ENCODE data around the gene ALDH2.

DNA sequence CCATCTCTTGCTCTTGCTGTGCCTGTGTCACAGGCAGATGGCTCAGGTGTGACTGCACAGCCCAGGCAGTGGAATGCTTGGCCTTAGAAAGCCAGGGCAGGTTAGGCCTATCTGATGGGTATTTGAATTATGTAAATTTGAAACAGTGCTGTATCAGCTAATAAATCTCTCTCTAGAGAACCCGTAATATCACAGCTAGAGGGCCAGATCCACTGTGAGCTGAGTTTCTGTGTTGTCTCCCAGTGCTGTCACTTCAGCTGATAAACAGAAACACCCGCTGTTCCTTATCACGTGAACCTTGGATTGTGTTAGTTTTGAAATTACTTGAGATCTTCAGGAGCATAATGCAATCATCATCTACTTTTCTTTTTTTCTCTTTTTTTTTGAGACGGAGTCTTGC, 21.5 kb upstream of the ALDH2 start:
- TF ChIP-seq, protein P1, sequence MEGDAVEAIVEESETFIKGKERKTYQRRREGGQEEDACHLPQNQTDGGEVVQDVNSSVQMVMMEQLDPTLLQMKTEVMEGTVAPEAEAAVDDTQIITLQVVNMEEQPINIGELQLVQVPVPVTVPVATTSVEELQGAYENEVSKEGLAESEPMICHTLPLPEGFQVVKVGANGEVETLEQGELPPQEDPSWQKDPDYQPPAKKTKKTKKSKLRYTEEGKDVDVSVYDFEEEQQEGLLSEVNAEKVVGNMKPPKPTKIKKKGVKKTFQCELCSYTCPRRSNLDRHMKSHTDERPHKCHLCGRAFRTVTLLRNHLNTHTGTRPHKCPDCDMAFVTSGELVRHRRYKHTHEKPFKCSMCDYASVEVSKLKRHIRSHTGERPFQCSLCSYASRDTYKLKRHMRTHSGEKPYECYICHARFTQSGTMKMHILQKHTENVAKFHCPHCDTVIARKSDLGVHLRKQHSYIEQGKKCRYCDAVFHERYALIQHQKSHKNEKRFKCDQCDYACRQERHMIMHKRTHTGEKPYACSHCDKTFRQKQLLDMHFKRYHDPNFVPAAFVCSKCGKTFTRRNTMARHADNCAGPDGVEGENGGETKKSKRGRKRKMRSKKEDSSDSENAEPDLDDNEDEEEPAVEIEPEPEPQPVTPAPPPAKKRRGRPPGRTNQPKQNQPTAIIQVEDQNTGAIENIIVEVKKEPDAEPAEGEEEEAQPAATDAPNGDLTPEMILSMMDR (IDR thresholded peaks at IDR 0.05), result no peak
- no peak for TF ChIP-seq POLR2A (IDR thresholded peaks at IDR 0.05)

Data from tibial nerve (tissue), 3 donors.